MM.1S (cell line): Measurements from ENCODE around the gene KCNMA1.

Source experiments
- EZH2 ChIP-seq: fragments of 300-600 bp; sonication (generic); optimal IDR thresholded peaks from 2 replicates; pipeline ENCODE3; 2017; ENCODE audit warnings: low read depth, mild to moderate bottlenecking, antibody characterized with exemption, low read length, mixed read lengths
- TF ChIP-seq, protein P1 (sequence below): fragments of 300-600 bp; sonication (generic); IDR thresholded peaks from 2 replicates; pipeline ENCODE4 v1.5.1; 2016; ENCODE audit warnings: antibody characterized with exemption, low read length, mixed read lengths

DNA sequence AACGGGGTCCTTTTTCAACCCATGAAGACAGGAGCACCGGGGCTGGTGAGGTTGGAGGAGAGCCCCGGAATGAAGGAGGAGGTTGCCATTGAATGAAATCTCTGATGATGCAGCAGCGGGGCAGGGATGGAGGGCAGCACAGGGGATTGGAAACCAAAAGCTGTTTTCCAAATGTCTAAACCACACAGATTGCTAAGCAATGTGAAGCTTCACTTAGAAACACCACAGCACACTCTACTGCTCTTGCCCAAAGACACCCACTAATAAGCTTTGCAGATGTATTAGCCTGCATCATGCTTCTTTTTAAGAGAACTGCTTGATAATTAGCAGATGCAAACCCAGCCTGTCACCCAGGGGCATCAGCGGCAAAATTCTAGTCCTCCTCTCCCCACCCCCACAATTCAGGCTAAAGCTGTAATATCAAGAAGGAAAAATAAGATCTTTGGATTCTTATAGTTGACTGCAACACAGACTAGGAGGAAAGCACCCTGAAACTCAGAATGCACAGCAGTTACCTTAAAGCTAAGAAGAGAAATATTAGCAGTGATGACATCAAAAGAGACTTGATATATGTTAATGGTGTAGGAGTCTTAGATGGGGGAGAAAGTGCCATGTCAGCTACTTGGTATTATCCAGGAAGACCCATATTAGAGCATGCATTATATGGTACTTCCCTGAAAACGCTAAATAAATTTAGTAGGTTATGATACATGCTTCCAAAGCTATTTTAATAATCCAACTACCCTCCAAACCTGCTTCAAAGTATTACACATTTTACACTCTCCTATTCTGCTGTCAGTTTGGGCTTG is 666.7 kb downstream of the KCNMA1 start:
- TF ChIP-seq, protein P1, sequence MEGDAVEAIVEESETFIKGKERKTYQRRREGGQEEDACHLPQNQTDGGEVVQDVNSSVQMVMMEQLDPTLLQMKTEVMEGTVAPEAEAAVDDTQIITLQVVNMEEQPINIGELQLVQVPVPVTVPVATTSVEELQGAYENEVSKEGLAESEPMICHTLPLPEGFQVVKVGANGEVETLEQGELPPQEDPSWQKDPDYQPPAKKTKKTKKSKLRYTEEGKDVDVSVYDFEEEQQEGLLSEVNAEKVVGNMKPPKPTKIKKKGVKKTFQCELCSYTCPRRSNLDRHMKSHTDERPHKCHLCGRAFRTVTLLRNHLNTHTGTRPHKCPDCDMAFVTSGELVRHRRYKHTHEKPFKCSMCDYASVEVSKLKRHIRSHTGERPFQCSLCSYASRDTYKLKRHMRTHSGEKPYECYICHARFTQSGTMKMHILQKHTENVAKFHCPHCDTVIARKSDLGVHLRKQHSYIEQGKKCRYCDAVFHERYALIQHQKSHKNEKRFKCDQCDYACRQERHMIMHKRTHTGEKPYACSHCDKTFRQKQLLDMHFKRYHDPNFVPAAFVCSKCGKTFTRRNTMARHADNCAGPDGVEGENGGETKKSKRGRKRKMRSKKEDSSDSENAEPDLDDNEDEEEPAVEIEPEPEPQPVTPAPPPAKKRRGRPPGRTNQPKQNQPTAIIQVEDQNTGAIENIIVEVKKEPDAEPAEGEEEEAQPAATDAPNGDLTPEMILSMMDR: no peak
- no peak for TF ChIP-seq EZH2
